Putamen (tissue), 1 donor: ENCODE results near the gene PARP11.

ENCODE experiments used
- DNase-seq: peaks from one replicate; pipeline ENCODE4 v3.0.0-alpha.2; 2016; ENCODE audit warnings: low spot score

The PARP11 gene

GRCh38 chr12:3821441-3821840, 51.8 kb downstream of the PARP11 start:
- no peak for DNase-seq

- DNase-seq: peak; percentile 68
These were observed 53.1 kb downstream of the PARP11 start for GRCh38 chr12:3820122-3820521.

GRCh38 chr12:3816266-3816665, 56.9 kb downstream of the PARP11 start:
- no peak for DNase-seq

- DNase-seq: no peak
These were observed 58.0 kb downstream of the PARP11 start for GRCh38 chr12:3815094-3815766.

GRCh38 chr12:3810540-3810939, 62.7 kb downstream of the PARP11 start:
- DNase-seq: no peak

GRCh38 chr12:3810016-3810370, 63.2 kb downstream of the PARP11 start:
- no peak for DNase-seq

GRCh38 chr12:3809357-3810015, 63.7 kb downstream of the PARP11 start:
- DNase-seq: no peak

GRCh38 chr12:3805077-3805476, 68.1 kb downstream of the PARP11 start:
- no peak for DNase-seq

- DNase-seq: peak; percentile 58
These were observed 69.2 kb downstream of the PARP11 start for GRCh38 chr12:3803865-3804472.

GRCh38 chr12:3802721-3803120, 70.5 kb downstream of the PARP11 start:
- no peak for DNase-seq

- DNase-seq: no peak
These were observed 75.6 kb downstream of the PARP11 start for GRCh38 chr12:3797531-3798048.

GRCh38 chr12:3795492-3796133, 77.6 kb downstream of the PARP11 start:
- DNase-seq: no peak

- DNase-seq: no peak
These were observed 78.1 kb downstream of the PARP11 start for GRCh38 chr12:3795066-3795465.

- no peak for DNase-seq
These were observed 80.4 kb downstream of the PARP11 start for GRCh38 chr12:3792623-3793288.

- DNase-seq: no peak
These were observed 81.8 kb downstream of the PARP11 start for GRCh38 chr12:3791256-3791874.

- DNase-seq: no peak
These were observed 82.6 kb downstream of the PARP11 start for GRCh38 chr12:3790642-3791041.

GRCh38 chr12:3789838-3790237, 83.4 kb downstream of the PARP11 start:
- DNase-seq: no peak

GRCh38 chr12:3777206-3777809, 95.9 kb downstream of the PARP11 start:
- DNase-seq: peak; percentile 28

GRCh38 chr12:3775385-3776035, 97.7 kb downstream of the PARP11 start:
- no peak for DNase-seq

- DNase-seq: no peak
These were observed 100.8 kb downstream of the PARP11 start for GRCh38 chr12:3772380-3772779.

- DNase-seq: no peak
These were observed 101.3 kb downstream of the PARP11 start for GRCh38 chr12:3771853-3772252.
